ENCODE data around the gene SMAD3. TPM values are rescaled to one million over a fixed set of nuclear protein-coding genes. Genes with fewer than 3 reads are reported as not detected.
"Not testable (repeated sequence)": the region's sequence is repeated elsewhere in the genome, so short reads cannot be mapped to it uniquely, and the experiment has no call there.

SMAD3 gene
- polyA plus RNA-seq (2012; ENCODE audit: missing spikeins): 20.6 TPM

GRCh38 chr15:67065531-67066005 lies at the start of gene SMAD3:
SMAD3 (plus strand) TSS chr15:67065602; CDS start chr15:67066155, 553 bp downstream.
- FAIRE-seq: peak; percentile 80
- peak; percentile 77 for DNase-seq (ENCODE audit: insufficient read length)
- TF ChIP-seq POLR2AphosphoS5 (IDR thresholded peaks at IDR 0.05; ENCODE audit: low read depth, low read length): peak; percentile 67
- peak; percentile 79; the same call in 1 of the 2 replicates for TF ChIP-seq POLR2A (IDR thresholded peaks at IDR 0.05; ENCODE audit: low read depth, low read length)
- peak; percentile 58; the same call in 1 of the 2 replicates for TF ChIP-seq TAF1 (IDR thresholded peaks at IDR 0.05; ENCODE audit: borderline replicate concordance, low read depth, low read length)

- TF ChIP-seq POLR2A (IDR thresholded peaks at IDR 0.05; ENCODE audit: low read depth, low read length) (no peak), POLR2AphosphoS5 (IDR thresholded peaks at IDR 0.05; ENCODE audit: low read depth, low read length) (no peak), TAF1 (IDR thresholded peaks at IDR 0.05; ENCODE audit: borderline replicate concordance, low read depth, low read length) (no peak)
- FAIRE-seq: no peak
- no peak for DNase-seq (ENCODE audit: insufficient read length)
Measured at GRCh38 chr15:67017311-67017710, 48.1 kb upstream of the SMAD3 start.

- TF ChIP-seq POLR2A (IDR thresholded peaks at IDR 0.05; ENCODE audit: low read depth, low read length) (no peak), TAF1 (IDR thresholded peaks at IDR 0.05; ENCODE audit: borderline replicate concordance, low read depth, low read length) (no peak), POLR2AphosphoS5 (IDR thresholded peaks at IDR 0.05; ENCODE audit: low read depth, low read length) (no peak)
- no peak for DNase-seq (ENCODE audit: insufficient read length)
- FAIRE-seq: no peak
Measured at GRCh38 chr15:67018026-67018425, 47.4 kb upstream of the SMAD3 start.

- TF ChIP-seq POLR2AphosphoS5 (IDR thresholded peaks at IDR 0.05; ENCODE audit: low read depth, low read length): no peak
- no peak for TF ChIP-seq TAF1 (IDR thresholded peaks at IDR 0.05; ENCODE audit: borderline replicate concordance, low read depth, low read length)
- TF ChIP-seq POLR2A (IDR thresholded peaks at IDR 0.05; ENCODE audit: low read depth, low read length): no peak
- no peak for DNase-seq (ENCODE audit: insufficient read length)
- FAIRE-seq: no peak
Measured at GRCh38 chr15:67018441-67018840, 47.0 kb upstream of the SMAD3 start.

- FAIRE-seq (no peak), DNase-seq (ENCODE audit: insufficient read length) (no peak)
- TF ChIP-seq POLR2AphosphoS5 (IDR thresholded peaks at IDR 0.05; ENCODE audit: low read depth, low read length) (no peak), POLR2A (IDR thresholded peaks at IDR 0.05; ENCODE audit: low read depth, low read length) (no peak), TAF1 (IDR thresholded peaks at IDR 0.05; ENCODE audit: borderline replicate concordance, low read depth, low read length) (no peak)
Measured at GRCh38 chr15:67019069-67019468, 46.3 kb upstream of the SMAD3 start.

GRCh38 chr15:67019884-67020520 lies 45.4 kb upstream of the SMAD3 start:
- TF ChIP-seq TAF1 (IDR thresholded peaks at IDR 0.05; ENCODE audit: borderline replicate concordance, low read depth, low read length): no peak
- no peak for TF ChIP-seq POLR2A (IDR thresholded peaks at IDR 0.05; ENCODE audit: low read depth, low read length)
- TF ChIP-seq POLR2AphosphoS5 (IDR thresholded peaks at IDR 0.05; ENCODE audit: low read depth, low read length): no peak
- FAIRE-seq (no peak), DNase-seq (ENCODE audit: insufficient read length) (no peak)

- not testable (repeated sequence) for DNase-seq (ENCODE audit: insufficient read length); FAIRE-seq
Measured at GRCh38 chr15:67020668-67021067, 44.7 kb upstream of the SMAD3 start.

- TF ChIP-seq POLR2A (IDR thresholded peaks at IDR 0.05; ENCODE audit: low read depth, low read length): no peak
- TF ChIP-seq TAF1 (IDR thresholded peaks at IDR 0.05; ENCODE audit: borderline replicate concordance, low read depth, low read length): no peak
- no peak for TF ChIP-seq POLR2AphosphoS5 (IDR thresholded peaks at IDR 0.05; ENCODE audit: low read depth, low read length)
- DNase-seq (ENCODE audit: insufficient read length) (no peak), FAIRE-seq (no peak)
Measured at GRCh38 chr15:67021455-67021854, 43.9 kb upstream of the SMAD3 start.

GRCh38 chr15:67022587-67023105 lies 42.8 kb upstream of the SMAD3 start:
- DNase-seq (ENCODE audit: insufficient read length) (no peak), FAIRE-seq (no peak)
- no peak for TF ChIP-seq POLR2AphosphoS5 (IDR thresholded peaks at IDR 0.05; ENCODE audit: low read depth, low read length)
- TF ChIP-seq TAF1 (IDR thresholded peaks at IDR 0.05; ENCODE audit: borderline replicate concordance, low read depth, low read length): no peak
- TF ChIP-seq POLR2A (IDR thresholded peaks at IDR 0.05; ENCODE audit: low read depth, low read length): no peak

GRCh38 chr15:67023517-67024313 lies 41.7 kb upstream of the SMAD3 start:
- TF ChIP-seq POLR2A (IDR thresholded peaks at IDR 0.05; ENCODE audit: low read depth, low read length) (no peak), POLR2AphosphoS5 (IDR thresholded peaks at IDR 0.05; ENCODE audit: low read depth, low read length) (no peak), TAF1 (IDR thresholded peaks at IDR 0.05; ENCODE audit: borderline replicate concordance, low read depth, low read length) (no peak)
- no peak for DNase-seq (ENCODE audit: insufficient read length)
- FAIRE-seq: no peak

- TF ChIP-seq TAF1 (IDR thresholded peaks at IDR 0.05; ENCODE audit: borderline replicate concordance, low read depth, low read length) (no peak), POLR2A (IDR thresholded peaks at IDR 0.05; ENCODE audit: low read depth, low read length) (no peak), POLR2AphosphoS5 (IDR thresholded peaks at IDR 0.05; ENCODE audit: low read depth, low read length) (no peak)
- FAIRE-seq (no peak), DNase-seq (ENCODE audit: insufficient read length) (no peak)
Measured at GRCh38 chr15:67024314-67024997, 40.9 kb upstream of the SMAD3 start.

Measured in GM12892 (cell line).